Naive thymus-derived CD4-positive, alpha-beta T cell (primary cell): ENCODE results near the gene PCBP3. TPM values are rescaled to one million over a fixed set of nuclear protein-coding genes. Genes with fewer than 3 reads are reported as not detected.

ENCODE experiments used
- ATAC-seq: fragments of 150-1000 bp; cut with Tn5 transposase; 2 replicates; pipeline ENCODE4 v1.10.0; 2021; ENCODE audit warnings: mild to moderate bottlenecking, moderate library complexity
- CTCF ChIA-PET: fragments of 350-600 bp; sonication (Branson Sonifier 250); formaldehyde crosslinking; loops from one replicate; lab custom pipeline; 2021; ENCODE audit warnings: antibody characterized with exemption; lab: Charles Lee
- POLR2A ChIA-PET: fragments of 350-600 bp; sonication (Branson Sonifier 250); formaldehyde crosslinking; loops from one replicate; lab custom pipeline; 2021; ENCODE audit warnings: antibody characterized with exemption, inconsistent platforms; lab: Charles Lee
- DNase-seq, 9 donors: peaks; one replicate each; pipeline versions ENCODE4 v3.0.0 to v3.0.0-alpha.2; 2020 to 2022; ENCODE audit warnings: mixed read lengths in 1 of 9
- H3K27ac ChIP-seq: one replicate; pipeline ENCODE4 v1.7.0; 2013; ENCODE audit warnings: mild to moderate bottlenecking, low read depth, low read length, moderate library complexity
- H3K27me3 ChIP-seq, 2 donors: one replicate each; pipeline ENCODE4 v1.7.0; 2013; ENCODE audit warnings: low read length in 2 of 2, mild to moderate bottlenecking in 2 of 2, moderate library complexity in 2 of 2; ENCODE audit not compliant: control insufficient read depth in 2 of 2, insufficient read depth in 2 of 2
- H3K36me3 ChIP-seq, 3 experiments: 1 replicate in 2 of 3; 2 replicates in 1 of 3; pipeline ENCODE4 v1.7.0; 2013; ENCODE audit warnings: low read length in 3 of 3, mild to moderate bottlenecking in 3 of 3, moderate library complexity in 1 of 3; ENCODE audit not compliant: insufficient read depth in 3 of 3, control insufficient read depth in 2 of 3
- H3K4me1 ChIP-seq, 2 donors: one replicate each; pipeline ENCODE4 v1.7.0; 2013; ENCODE audit warnings: low read length in 2 of 2, mild to moderate bottlenecking in 2 of 2, moderate library complexity in 1 of 2; ENCODE audit not compliant: control insufficient read depth in 2 of 2, insufficient read depth in 2 of 2
- H3K4me3 ChIP-seq: 2 replicates; pipeline ENCODE4 v1.7.0; 2013; ENCODE audit warnings: mild to moderate bottlenecking, low read length
- H3K9me3 ChIP-seq, 3 experiments: 1 replicate in 2 of 3; 2 replicates in 1 of 3; pipeline ENCODE4 v1.7.0; 2013; ENCODE audit warnings: low read length in 3 of 3; ENCODE audit not compliant: control insufficient read depth in 2 of 3
- H3K27ac Mint-ChIP-seq, 9 donors: one replicate each; pipeline ENCODE4 v1.8.0; 2020 to 2022; ENCODE audit warnings: mixed read lengths in 9 of 9, mild to moderate bottlenecking in 8 of 9, moderate library complexity in 5 of 9, inconsistent platforms in 2 of 9
- H3K27me3 Mint-ChIP-seq, 5 donors: one replicate each; pipeline ENCODE4 v1.8.0; 2021 to 2022; ENCODE audit warnings: mixed read lengths in 5 of 5, mild to moderate bottlenecking in 1 of 5
- H3K36me3 Mint-ChIP-seq, 5 donors: one replicate each; pipeline ENCODE4 v1.8.0; 2020 to 2022; ENCODE audit warnings: mixed read lengths in 5 of 5, mild to moderate bottlenecking in 3 of 5, inconsistent platforms in 1 of 5
- H3K4me1 Mint-ChIP-seq, 7 donors: one replicate each; pipeline ENCODE4 v1.8.0; 2020 to 2022; ENCODE audit warnings: mixed read lengths in 7 of 7, mild to moderate bottlenecking in 3 of 7, inconsistent platforms in 1 of 7
- H3K4me3 Mint-ChIP-seq, 10 donors: one replicate each; pipeline ENCODE4 v1.8.0; 2020 to 2022; ENCODE audit warnings: mild to moderate bottlenecking in 10 of 10, mixed read lengths in 10 of 10, moderate library complexity in 6 of 10, inconsistent platforms in 2 of 10
- H3K9me3 Mint-ChIP-seq, 11 donors: one replicate each; pipeline ENCODE4 v1.8.0; 2020 to 2022; ENCODE audit warnings: mixed read lengths in 11 of 11, mild to moderate bottlenecking in 4 of 11, inconsistent platforms in 1 of 11, moderate library complexity in 1 of 11
- intact Hi-C, 2 donors: fragments of 100-400 bp; cut with micrococcal nuclease; formaldehyde crosslinking; loops; one replicate each; pipeline ENCODE4 v1.15.1; 2023
- polyA plus RNA-seq, 2 donors: library from polyadenylated mRNA; unstranded; fragments of 300-500 nt; fragmentation: Illumina TruSeq; gene quantifications; one replicate each; pipeline ENCODE4 v1.2.3, GENCODE V29; 2021
- total RNA-seq, 6 experiments: library from RNA in 5 of 6; stranded (reverse) in 5 of 6; gene quantifications; 1 replicate in 5 of 6; 2 replicates in 1 of 6; pipeline ENCODE4 v1.2.3 and lab custom pipeline; 2021 to 2026

PCBP3 gene
- total and polyA plus RNA-seq, 7 experiments from 2014 or later = 1.2 to 5.2 (median 1.6) TPM

DNA sequence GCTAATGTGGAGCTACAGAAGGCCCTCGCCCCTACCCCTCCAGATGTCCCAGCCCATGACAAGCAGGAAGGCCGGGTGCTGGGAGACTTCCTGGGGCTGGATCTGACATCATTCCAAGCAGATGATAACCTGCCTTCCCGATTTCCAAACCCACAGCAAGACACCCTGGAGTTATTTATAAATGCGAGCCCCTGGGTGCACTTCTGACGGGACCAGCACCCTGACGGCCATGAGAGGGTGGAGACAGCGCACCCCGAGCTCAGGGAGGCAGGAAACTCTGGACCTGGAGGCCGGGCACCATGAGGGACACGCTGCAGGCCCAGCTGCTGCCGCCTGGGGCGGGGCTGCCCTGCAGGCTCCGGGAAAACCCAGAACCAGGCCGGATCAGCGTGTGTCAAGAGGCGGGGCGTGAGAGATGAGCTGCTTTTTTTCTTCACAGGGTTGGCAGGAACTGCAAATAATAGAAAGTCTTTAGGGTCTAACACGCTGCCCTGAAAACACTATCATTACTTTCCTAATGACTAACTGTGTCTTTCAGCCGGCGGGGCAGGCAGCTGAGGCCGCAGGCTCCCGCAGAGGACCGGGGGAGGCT, 2.5 kb upstream of the PCBP3 start:
- intact Hi-C loops = loop anchor here (5.0 to 10.0 kb wide), 8 partner anchors 64 to 1304 kb away; partner anchors contain the start of genes LSS (in 2 of the 2), CFAP410 (in 1 of the 2), COL6A1 (in 1 of the 2) and ITGB2 (in 1 of the 2)
- DNase-seq (peak in 1 of 9 donors; percentile 33), ATAC-seq (no peak)
- H3K36me3 Mint-ChIP-seq = peaks cover 0 to 4% (median 0%) of the 10 kb centered on the region in 5 donors
- Histone ChIP-seq H3K27ac (peak overlapping the region; percentile 63), H3K4me3 (no peak overlapping the region), H3K36me3 (no peaks in the 10 kb centered on the region), H3K27me3 (peaks cover 0 to 16% of the 10 kb centered on the region in 2 donors), H3K9me3 (no peaks in the 10 kb centered on the region), H3K4me1 (peaks cover 6 to 38% of the 10 kb centered on the region in 2 donors)
- peak overlapping the region in 7 of 9 donors; percentile 25 to 97 (median 83) for H3K27ac Mint-ChIP-seq
- peak overlapping the region; percentile 14 to 81 (median 60) for H3K4me3 Mint-ChIP-seq
- peaks cover 0 to 16% (median 0%) of the 10 kb centered on the region in 5 donors for H3K27me3 Mint-ChIP-seq
- H3K9me3 Mint-ChIP-seq = peaks cover 0 to 7% (median 1%) of the 10 kb centered on the region in 11 donors
- ChIA-PET CTCF (no interaction called here), POLR2A (no interaction called here)
- peaks cover 16 to 53% (median 43%) of the 10 kb centered on the region in 7 donors for H3K4me1 Mint-ChIP-seq

DNA sequence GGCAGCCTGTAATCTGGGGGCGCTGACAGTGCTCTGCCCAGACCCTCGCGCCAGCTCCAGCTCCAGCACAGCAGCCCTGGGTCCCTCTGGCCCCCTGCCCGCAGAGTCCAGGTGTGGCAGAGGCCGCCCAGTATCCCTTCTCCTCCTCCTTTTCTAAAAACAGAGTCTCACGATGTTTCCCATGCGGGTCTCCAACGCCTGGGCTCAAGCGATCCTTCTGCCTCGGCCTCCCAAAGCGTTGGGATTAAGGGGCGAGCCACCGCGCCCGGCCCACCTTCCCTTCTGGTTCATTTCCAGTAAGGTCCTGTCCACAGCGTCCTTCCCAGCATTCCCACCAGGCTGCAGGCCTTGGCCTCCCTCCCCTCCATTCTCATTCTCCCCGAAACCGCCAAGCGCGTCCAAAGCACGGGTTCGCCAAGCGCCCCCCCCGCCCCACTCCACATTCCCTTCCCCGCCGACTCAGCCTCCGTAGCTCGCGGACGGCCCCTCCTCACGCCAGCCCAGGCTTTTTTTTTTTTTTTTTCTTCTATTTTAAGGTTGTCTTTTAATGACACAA, 2.0 kb upstream of the PCBP3 start:
- Histone ChIP-seq H3K36me3 (no peaks in the 10 kb centered on the region), H3K4me3 (no peak overlapping the region), H3K9me3 (no peaks in the 10 kb centered on the region), H3K27me3 (peaks cover 0 to 16% of the 10 kb centered on the region in 2 donors), H3K27ac (peak overlapping the region; percentile 63), H3K4me1 (peaks cover 6 to 38% of the 10 kb centered on the region in 2 donors)
- intact Hi-C loops = loop anchor here (2.0 to 10.0 kb wide), 13 partner anchors 27 to 1304 kb away; partner anchors contain the start of genes LSS (in 2 of the 2), CFAP410 (in 1 of the 2), COL6A1 (in 1 of the 2) and ITGB2 (in 1 of the 2)
- Mint-ChIP-seq H3K27me3 (peaks cover 0 to 16% (median 0%) of the 10 kb centered on the region in 5 donors), H3K4me1 (peaks cover 16 to 54% (median 44%) of the 10 kb centered on the region in 7 donors), H3K36me3 (peaks cover 0 to 4% (median 0%) of the 10 kb centered on the region in 5 donors), H3K27ac (peak overlapping the region in 7 of 9 donors; percentile 28 to 91 (median 79)), H3K9me3 (peaks cover 0 to 7% (median 1%) of the 10 kb centered on the region in 11 donors), H3K4me3 (peak overlapping the region; percentile 49 to 81 (median 60))
- DNase-seq (no peak), ATAC-seq (no peak)
- ChIA-PET CTCF (interaction anchor here (0.7 kb wide), 2 partner anchors 774 to 1673 kb away, joined by 4 to 5 read pairs; no protein-coding TSS in a partner anchor), POLR2A (no interaction called here)

- H3K27me3 Mint-ChIP-seq = peaks cover 0 to 17% (median 2%) of the 10 kb centered on the region in 5 donors
Observed at GRCh38 chr21:45642122-45642813, 1.3 kb upstream of the PCBP3 start.

DNA sequence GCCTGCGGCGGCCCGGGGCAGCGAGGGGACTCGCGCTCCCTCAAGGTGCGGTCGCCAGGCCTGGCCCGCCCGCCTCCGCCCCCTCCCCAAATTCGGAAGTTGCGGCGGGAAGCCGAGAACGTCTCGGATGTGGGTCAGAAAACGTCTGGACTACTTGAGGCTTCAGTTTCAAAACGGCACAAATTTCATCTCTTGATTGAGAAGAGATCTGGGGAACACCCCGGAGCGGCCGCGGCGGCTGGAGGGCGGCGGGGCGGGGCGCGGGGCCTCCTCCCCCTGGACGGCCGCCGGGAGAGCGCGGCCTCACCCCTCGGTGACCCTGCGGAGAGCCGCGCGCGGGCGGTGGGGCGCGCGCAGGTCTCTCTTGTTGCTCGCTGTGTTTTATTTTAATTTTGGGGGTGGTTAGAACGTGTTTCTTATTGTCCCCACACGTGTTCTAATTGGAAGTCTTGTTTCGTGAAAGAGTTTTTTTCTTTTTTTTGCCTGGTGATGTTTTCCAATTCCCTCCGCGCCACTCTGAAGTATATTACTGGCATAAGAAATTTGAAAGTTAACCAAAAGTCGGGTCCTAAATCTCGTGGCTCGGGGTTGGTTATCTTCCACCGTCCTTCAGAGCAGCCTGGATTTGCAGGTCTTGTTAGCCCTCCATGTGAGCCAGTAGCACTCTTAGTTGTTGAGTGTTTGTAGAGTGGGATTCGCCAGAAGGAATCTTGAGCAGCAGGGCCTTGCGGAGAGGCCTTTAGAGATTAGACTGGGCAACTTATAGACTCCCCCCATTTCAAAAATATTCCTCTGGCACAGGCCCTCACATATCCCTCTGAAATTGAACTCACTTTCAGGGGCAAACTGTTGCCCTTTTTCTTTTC, 749 bp downstream of the PCBP3 start:
- peak overlapping the region; percentile 57 for H3K27ac ChIP-seq
- Mint-ChIP-seq H3K4me3 (peak overlapping the region; percentile 74 to 86 (median 81)), H3K36me3 (peaks cover 4 to 16% (median 5%) of the 10 kb centered on the region in 5 donors), H3K27ac (peak overlapping the region in 7 of 9 donors; percentile 25 to 84 (median 74)), H3K27me3 (peaks cover 0 to 19% (median 6%) of the 10 kb centered on the region in 5 donors), H3K9me3 (peaks cover 0 to 15% (median 4%) of the 10 kb centered on the region in 11 donors), H3K4me1 (peaks cover 6 to 41% (median 31%) of the 10 kb centered on the region in 7 donors)
- H3K36me3 ChIP-seq = no peaks in the 10 kb centered on the region
- DNase-seq (peak in 3 of 9 donors; percentile 24 to 54 (median 35)), ATAC-seq (no peak)
- ChIA-PET CTCF (no interaction called here), POLR2A (no interaction called here)
- intact Hi-C loops = loop anchor here (2.0 to 10.0 kb wide), 9 partner anchors 61 to 1307 kb away; partner anchors contain the start of genes LSS (in 2 of the 2), CFAP410 (in 1 of the 2), COL6A1 (in 1 of the 2) and ITGB2 (in 1 of the 2)
- H3K9me3 ChIP-seq = no peaks in the 10 kb centered on the region
- no peak overlapping the region for H3K4me3 ChIP-seq
- H3K4me1 ChIP-seq = peaks cover 6 to 36% of the 10 kb centered on the region in 2 donors
- peaks cover 0 to 16% of the 10 kb centered on the region in 2 donors for H3K27me3 ChIP-seq

More at GRCh38 chr21:45642122-45642813, 1.3 kb upstream of the PCBP3 start:
- peak overlapping the region in 8 of 10 donors; percentile 50 to 74 (median 60) for H3K4me3 Mint-ChIP-seq
- no peak overlapping the region for H3K4me3 ChIP-seq
- DNase-seq (peak in 2 of 9 donors; percentile 35 to 39), ATAC-seq (no peak)
- peaks cover 0 to 5% (median 0%) of the 10 kb centered on the region in 5 donors for H3K36me3 Mint-ChIP-seq
- H3K27ac Mint-ChIP-seq = peak overlapping the region in 3 of 9 donors; percentile 28 to 84 (median 79)
- ChIA-PET CTCF (interaction anchor here (0.7 kb wide), 2 partner anchors 774 to 1673 kb away, joined by 4 to 5 read pairs; no protein-coding TSS in a partner anchor), POLR2A (interaction anchor here (0.7 kb wide), 1 partner anchor 25 kb away, joined by 4 read pairs; no protein-coding TSS in a partner anchor)
- peak overlapping the region; percentile 50 for H3K27ac ChIP-seq
- peaks cover 0 to 16% of the 10 kb centered on the region in 2 donors for H3K27me3 ChIP-seq
- no peaks in the 10 kb centered on the region for H3K36me3 ChIP-seq
- no peaks in the 10 kb centered on the region for H3K9me3 ChIP-seq
- H3K9me3 Mint-ChIP-seq = peaks cover 0 to 7% (median 2%) of the 10 kb centered on the region in 11 donors
- intact Hi-C loops = loop anchor here (2.0 to 10.0 kb wide), 13 partner anchors 27 to 1305 kb away; partner anchors contain the start of genes LSS (in 2 of the 2), CFAP410 (in 1 of the 2), COL6A1 (in 1 of the 2) and ITGB2 (in 1 of the 2)
- peaks cover 16 to 54% (median 44%) of the 10 kb centered on the region in 7 donors for H3K4me1 Mint-ChIP-seq
- peaks cover 6 to 38% of the 10 kb centered on the region in 2 donors for H3K4me1 ChIP-seq

- Mint-ChIP-seq H3K4me3 (no peak overlapping the region), H3K36me3 (peaks cover 4 to 11% (median 9%) of the 10 kb centered on the region in 5 donors), H3K9me3 (peaks cover 0 to 17% (median 0%) of the 10 kb centered on the region in 11 donors), H3K27ac (no peak overlapping the region), H3K27me3 (peaks cover 0 to 6% (median 3%) of the 10 kb centered on the region in 5 donors), H3K4me1 (peaks cover 0 to 3% (median 0%) of the 10 kb centered on the region in 7 donors)
- POLR2A ChIA-PET = no interaction called here
- no peaks in the 10 kb centered on the region for H3K36me3 ChIP-seq
- no peaks in the 10 kb centered on the region for H3K9me3 ChIP-seq
- H3K4me3 ChIP-seq = no peak overlapping the region
- H3K4me1 ChIP-seq = no peaks in the 10 kb centered on the region
- H3K27me3 ChIP-seq = no peaks in the 10 kb centered on the region
- intact Hi-C loops = no loop called here
- H3K27ac ChIP-seq = no peak overlapping the region
- no peak for ATAC-seq
- no peak for DNase-seq
- CTCF ChIA-PET = no interaction called here
Observed at GRCh38 chr21:45651921-45652320, 8.4 kb downstream of the PCBP3 start.
